Measurements from ENCODE around the gene LTV1. TPM values are rescaled to one million over a fixed set of nuclear protein-coding genes. Genes with fewer than 3 reads are reported as not detected.

LTV1 gene
- total and polyA plus RNA-seq, 9 of the 15 experiments (the other 6 are each of a cell fraction or from before 2014, with no cell fraction given), result 57.9 to 162 (median 119) TPM

- peak; percentile 95 for TF ChIP-seq PRDM10 (IDR thresholded peaks at IDR 0.05; ENCODE audit: partially characterized antibody)
- TF ChIP-seq HNRNPLL (IDR thresholded peaks at IDR 0.05; ENCODE audit: low read depth, low read length, poor library complexity, severe bottlenecking), result no peak
- 0 out of 2 replicates have a peak, but pooled peaks have one; percentile 73 for TF ChIP-seq ERF (CRISPR knock-in tag; IDR thresholded peaks at IDR 0.05)
- TF ChIP-seq E2F5 (CRISPR knock-in tag; IDR thresholded peaks at IDR 0.05), result peak; percentile 88
- no peak for TF ChIP-seq SPI1 (IDR thresholded peaks at IDR 0.05; ENCODE audit: borderline replicate concordance, low read depth, low read length)
- no peak for TF ChIP-seq JUNB (CRISPR knock-in tag; conservative IDR thresholded peaks at IDR 0.05)
- TF ChIP-seq SMAD1 (IDR thresholded peaks at IDR 0.05; ENCODE audit: low read depth, low read length, partially characterized antibody), result peak; percentile 76
- TF ChIP-seq ZBTB7A (IDR thresholded peaks at IDR 0.05; ENCODE audit: borderline replicate concordance, control insufficient read depth, low read depth, low read length), result peak; percentile 100
- TF ChIP-seq RBM17 (IDR thresholded peaks at IDR 0.05; ENCODE audit: borderline replicate concordance, low read depth, low read length), result no peak
- no peak; the same call in 1 of the 2 replicates for TF ChIP-seq PRMT5 (CRISPR knock-in tag; IDR thresholded peaks at IDR 0.05)
- TF ChIP-seq PCBP1 (IDR thresholded peaks at IDR 0.05; ENCODE audit: low read depth, low read length, poor library complexity, severe bottlenecking), result peak; percentile 95
- peak; percentile 53; the same call in 1 of the 2 replicates for TF ChIP-seq SMAD4 (CRISPR knock-in tag; conservative IDR thresholded peaks at IDR 0.05)
- TF ChIP-seq ETS2 (tag; IDR thresholded peaks at IDR 0.05; ENCODE audit: borderline replicate concordance, poor library complexity, severe bottlenecking), result no peak
- peak; percentile 99 for TF ChIP-seq ARID4B (CRISPR knock-in tag; IDR thresholded peaks at IDR 0.05)
- TF ChIP-seq NEUROD1 (IDR thresholded peaks at IDR 0.05; ENCODE audit: borderline replicate concordance, low read depth, low read length, partially characterized antibody), result peak; percentile 77
- peak; percentile 98 for TF ChIP-seq HDAC2 (IDR thresholded peaks at IDR 0.05)
- peak; percentile 98 for TF ChIP-seq ATF7 (IDR thresholded peaks at IDR 0.05)
Measured at GRCh38 chr6:143842902-143843676, at the start of gene LTV1 (continued).
